SW 1271 (cell line): ENCODE results near the gene APOL3.
"Not testable (repeated sequence)": the region's sequence is repeated elsewhere in the genome, so short reads cannot be mapped to it uniquely, and the experiment has no call there.

ENCODE experiments used
- DNase-seq, 2 experiments: peaks; one replicate each; lab custom pipeline; 2025; lab: John Stamatoyannopoulos, UW

The APOL3 gene, protein sequence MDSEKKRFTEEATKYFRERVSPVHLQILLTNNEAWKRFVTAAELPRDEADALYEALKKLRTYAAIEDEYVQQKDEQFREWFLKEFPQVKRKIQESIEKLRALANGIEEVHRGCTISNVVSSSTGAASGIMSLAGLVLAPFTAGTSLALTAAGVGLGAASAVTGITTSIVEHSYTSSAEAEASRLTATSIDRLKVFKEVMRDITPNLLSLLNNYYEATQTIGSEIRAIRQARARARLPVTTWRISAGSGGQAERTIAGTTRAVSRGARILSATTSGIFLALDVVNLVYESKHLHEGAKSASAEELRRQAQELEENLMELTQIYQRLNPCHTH

DNA sequence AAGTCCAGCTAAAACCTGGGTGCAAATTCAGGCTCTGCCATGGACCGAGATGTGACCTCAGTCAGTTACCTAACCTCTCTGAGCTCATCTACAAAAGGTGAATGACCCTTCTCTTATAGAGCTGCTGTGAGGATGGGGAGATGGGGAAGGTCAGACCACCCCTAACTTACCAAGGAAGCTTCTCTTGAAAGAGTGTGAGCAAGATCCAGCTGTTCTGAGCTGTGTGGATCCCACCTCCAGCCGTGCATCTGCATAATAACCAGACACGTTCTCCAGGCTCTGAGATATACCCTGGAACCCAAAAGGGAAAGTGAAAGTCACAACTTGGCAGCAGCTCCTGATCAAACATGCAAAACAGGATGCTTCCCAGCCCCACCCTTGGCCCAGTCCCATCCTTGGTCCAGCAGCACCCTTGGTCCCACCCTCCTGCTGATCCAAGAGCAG is at the start of gene APOL3:
Gene APOL3 (minus strand): TSS at position 257 of the 444 bp plus-strand sequence. CDS start 11,700 bp downstream, outside the sequence.
- no peak for DNase-seq

DNA sequence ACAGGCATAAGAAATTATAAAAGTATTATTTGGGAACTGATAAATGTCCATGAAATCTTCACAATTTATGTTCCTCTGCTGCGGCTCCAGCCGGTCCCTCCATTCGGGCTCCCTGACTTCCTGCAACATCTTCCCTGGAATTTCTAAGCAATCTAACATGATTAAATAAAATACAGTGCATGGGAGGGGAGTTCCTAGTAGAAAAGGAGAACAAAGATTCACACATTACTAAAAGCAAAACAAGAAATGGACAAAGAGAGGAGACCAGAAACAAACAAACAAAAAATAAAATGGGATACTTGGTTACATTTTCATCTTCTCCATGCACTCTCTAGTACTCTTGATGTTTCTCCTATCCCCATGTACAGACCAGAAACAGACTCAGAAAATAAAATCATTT is 49.7 kb upstream of the APOL3 start:
- no peak for DNase-seq

DNA sequence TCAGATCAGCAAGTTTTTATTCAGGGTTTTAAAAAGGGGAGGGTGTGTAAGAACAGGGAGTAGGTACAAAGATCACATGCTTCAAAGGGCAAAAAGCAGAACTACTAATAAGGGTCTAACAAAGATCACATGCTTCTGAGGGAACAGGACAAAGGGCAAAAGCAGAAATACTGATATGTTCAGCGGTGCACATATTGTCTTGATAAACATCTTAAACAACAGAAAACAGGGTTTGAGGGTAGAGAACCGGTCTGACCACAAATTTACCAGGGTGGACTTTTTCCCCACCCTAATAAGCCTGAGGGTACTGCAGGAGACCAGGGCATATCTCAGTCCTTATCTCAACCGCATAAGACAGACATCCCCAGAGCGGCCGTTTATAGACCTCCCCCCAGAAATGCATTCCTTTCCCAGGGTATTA is 48.9 kb upstream of the APOL3 start:
- not testable (repeated sequence) for DNase-seq

DNA sequence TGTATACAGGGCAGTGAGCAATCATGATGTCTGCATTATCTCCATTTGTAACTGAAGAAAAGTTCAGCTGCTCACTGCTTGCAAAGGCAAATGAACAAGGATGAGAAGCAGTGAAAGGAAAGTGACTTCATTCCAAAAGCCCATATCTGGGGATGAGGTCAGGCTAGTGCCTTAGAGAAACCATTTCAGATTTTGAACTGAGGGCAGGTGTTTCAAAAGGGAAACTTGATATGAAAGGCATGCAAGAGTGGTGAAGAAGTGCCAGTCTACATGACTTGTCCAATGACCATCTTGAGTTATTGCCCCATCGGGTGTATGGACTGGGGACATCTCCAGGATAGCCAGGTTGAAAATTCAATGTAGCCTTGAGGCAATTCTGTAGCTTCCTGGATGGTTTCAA is 48.4 kb upstream of the APOL3 start:
- DNase-seq, result no peak

DNA sequence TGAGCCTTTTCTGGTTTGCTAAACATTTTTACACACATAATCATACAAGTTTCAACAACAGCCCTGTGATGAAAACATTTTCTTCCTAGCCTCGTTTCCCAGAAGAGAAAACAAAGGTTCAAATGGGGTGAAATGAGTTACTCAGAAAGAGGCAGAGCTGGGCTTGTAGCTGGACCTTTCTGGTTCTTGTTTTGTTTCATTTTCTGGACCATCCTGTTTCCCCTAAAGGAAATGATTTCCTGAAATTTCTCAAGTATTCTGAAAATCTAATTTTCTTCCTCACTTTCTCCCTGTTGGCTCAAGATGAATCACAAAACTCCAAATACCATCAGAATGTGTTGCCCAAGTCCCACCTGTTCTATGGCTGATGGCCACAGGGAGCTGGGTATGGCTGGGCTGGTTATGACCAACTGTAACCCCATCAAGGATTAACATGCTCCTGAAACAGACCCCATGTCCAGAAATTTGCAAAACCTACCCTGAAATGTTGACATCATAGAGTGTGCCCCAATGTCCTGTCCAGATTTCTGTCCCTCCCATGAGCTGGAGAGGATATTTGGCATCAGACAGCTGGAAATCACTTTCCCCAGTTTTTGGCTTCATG is 47.7 kb upstream of the APOL3 start:
- no peak for DNase-seq

DNA sequence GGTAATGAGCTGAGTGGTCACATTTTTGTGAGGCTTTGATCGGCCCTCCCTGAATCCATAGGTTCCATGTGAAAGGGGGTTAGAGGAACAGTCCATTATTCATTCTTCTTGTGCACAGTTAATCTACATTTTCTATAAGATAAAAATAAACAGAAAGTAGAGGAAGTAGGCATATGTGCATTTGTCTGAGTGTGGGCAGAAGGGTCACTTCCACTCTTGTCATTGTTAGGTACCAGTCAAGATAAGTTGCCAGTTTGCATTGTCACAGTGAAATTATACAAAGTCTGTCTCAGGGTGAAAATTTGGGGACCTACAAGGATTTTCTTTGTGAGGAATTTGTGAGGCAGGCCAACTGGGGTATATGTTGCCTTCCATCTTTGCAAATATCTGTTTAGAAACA is 45.7 kb upstream of the APOL3 start:
- no peak for DNase-seq

DNA sequence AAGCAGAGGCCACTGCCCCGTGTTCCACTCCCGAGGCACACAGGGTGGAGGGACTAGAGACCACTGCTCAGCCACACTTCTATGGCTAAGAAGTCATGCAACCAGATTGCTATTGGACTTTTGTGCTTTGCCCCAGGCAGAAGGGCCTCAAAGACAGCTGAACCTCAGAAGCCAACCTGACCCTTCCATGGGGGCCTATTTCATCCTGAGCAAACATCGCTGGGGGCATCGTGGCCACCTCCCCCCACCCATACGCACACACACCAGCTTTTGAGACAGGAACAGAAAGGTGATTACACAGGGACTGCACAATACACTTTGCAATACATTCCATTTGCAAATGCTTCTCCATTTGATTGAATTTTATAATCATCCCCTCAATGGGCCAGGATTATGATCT is 45.0 kb upstream of the APOL3 start:
- not testable (repeated sequence) for DNase-seq

DNA sequence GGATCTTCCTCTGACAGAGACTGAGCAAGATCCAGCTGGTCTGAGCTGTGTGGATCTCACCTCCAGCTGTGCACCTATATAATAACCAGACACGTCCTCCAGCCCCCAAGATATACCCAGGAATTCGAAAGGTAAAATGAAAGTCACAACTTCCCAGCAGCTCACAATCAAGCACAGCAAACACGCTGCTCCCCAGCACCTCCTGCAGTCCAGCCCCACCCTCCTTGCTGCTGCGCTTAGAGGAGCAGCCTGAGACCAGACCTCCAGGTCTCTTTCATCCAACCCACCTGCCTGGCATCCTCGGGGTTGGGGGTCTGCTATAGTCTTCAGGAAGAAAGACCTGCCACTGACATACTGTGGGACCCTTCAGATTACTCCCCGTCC is 44.1 kb upstream of the APOL3 start:
- no peak for DNase-seq

DNA sequence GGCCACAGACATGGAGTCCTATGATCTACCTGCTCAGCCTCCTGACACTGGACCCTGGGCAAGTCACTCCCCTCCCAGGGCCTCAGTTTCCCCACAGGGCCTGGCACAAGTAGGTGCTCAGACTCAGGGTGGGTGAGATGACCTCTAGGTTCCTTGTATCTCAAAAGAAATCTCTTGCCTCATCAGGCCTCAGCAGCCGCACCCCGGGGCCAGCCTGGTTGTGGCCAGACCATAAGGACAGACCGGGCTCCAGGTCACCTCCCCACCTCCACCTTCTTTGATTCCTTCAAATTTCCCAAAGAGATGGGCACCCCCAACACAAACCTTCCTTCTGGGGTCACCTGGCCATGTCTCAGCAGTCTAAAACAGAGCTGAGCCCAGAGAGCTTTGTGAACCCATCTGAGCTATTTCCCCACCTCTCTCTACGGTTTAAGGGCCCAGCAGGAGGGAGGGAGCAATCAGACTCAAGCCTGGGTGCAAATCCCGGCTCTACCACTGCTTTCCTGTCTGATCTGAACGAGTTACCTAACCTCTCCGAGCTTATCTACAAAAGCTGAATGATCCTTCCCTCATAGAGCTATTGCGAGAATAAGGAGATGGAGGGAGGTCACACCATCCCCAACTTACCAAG is 43.6 kb upstream of the APOL3 start:
- no peak for DNase-seq

DNA sequence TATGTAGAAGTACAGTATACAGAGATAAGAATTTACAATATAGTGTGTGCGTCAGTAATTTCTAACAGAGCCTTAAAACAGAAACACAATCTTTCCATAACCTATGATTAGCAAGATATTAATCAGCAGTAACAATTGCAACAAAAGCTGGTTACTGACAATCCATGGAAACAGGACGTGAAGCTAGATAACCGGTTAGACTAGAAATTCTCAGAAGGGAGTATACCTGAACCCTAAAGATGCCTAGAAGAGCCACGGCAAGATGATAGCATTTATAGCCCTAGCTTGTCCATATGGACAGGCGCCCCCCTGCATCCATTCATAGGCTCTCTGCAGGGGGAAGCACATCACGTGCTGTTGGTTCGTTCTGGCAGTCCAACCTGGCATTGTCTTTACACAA is 42.9 kb upstream of the APOL3 start:
- DNase-seq, result not testable (repeated sequence)

DNA sequence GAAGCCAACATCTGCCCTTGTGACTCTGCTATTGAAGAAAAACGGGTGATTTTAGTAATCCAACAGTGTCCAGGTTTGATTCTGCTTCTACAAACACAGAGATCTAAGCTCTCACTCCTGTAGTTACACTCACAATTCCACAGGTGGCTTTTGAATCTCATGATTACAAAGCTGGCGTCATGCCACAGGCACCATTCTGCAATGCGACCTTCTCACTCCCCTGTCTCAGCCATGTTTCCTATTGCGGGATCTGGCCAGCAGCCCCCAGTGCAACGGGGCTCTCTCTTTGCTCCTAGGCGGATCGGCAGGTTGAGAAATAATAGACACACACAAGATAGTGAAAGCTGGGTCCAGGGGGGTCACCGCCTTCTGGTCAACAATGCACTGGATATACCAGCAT is 42.4 kb upstream of the APOL3 start:
- not testable (repeated sequence) for DNase-seq

DNA sequence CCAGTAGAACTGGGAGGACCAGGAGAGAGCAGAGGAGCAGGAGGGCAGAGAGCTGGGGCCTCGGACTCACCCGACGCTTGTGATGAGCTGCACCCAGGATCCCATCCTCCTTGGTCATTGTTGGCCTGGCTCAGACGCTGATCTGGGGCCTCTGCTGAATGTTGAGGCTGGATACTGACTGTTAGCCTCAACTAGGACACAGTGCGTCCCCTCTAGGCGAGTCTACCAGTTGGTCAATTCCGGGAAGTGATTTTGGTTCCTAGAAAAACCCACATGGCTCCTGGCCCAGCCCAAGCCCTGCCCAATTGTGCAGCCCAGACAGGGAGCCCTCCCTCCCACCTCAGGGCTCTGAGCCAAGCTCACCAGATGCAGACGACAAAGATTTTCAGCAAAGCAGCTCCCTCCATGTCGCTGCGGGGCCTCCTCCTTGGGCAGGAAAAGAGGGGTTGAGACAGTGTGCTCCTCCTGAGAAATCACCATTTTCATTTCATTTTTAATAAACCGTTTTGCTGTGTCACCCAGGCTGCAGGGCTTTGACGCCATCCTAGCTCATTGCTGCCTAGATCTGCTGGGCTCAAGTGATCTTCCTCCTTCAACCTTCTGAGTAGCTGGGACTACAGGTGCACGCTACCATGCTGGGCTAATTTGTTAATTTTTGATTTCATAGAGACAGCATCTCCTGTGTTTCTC is 41.2 kb upstream of the APOL3 start, which contains the start of gene APOL4:
Gene APOL4 (minus strand): TSS at position 180 of the 690 bp plus-strand sequence. CDS start 75 bp downstream, at position 105.
- DNase-seq, result no peak

DNA sequence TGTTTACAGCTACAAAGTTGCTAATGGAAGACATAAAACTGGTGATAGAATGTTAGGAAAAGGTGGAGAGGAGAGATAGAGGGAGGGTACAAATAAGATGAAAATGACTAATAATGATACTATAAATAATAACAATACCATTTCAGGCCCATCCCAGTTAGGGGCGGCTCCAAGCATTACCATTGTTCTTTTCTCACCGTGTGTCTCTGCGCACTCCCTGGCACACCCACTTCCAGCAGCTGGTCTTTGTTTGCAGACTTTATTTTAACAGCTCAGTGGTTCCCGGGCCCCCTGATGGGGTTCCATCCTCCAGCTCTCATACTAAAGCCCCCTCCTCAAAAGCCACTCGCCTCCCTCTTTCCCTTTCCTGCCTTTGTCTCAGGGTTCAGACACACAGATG is 40.5 kb upstream of the APOL3 start:
- not testable (repeated sequence) for DNase-seq

DNA sequence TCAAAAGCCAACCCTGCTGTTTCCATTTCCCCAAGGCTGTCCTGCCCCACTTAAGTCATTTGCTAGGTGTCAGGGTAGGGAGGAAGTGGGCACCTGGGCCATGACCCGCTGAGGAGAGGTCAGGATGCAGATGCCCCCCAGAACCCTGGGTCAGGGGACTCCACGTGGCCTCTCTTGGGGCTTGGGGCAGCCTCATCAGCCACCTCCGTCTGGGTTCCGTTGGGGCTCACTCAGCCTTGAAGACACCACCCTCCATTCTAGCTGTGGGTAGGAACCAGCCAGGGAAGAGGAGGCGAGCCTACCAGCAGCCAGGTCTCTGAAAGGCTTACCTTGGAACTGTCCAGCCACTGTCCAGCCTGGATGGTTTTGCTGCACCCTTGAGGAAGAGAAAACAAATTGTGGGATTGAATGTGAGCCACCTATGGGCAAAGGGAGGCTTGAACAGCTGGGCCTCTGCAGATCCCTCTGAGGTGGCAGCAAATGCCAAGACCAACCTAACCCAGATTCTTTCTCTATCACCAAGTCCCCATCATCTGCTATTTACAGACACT is 38.5 kb upstream of the APOL3 start:
- DNase-seq, result no peak

DNA sequence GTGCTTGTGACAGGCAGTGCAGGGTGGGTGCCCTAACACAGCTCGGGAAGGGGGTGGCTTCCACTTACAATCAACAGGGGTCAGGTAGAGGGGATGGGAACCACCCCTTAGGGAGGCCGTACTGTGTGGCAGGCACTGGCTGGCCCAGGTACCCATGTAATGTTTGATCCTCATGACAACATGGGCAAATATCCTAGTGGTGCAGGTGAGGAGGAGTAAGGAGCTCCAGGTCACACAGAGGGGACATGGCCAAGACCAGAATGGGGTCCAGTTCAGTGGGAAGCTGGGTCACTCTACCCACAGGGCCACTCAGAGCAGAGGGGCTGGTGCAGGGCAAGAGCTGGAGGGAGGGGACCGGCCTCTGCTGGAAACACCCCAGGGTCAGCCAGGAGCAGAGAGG is 38.0 kb upstream of the APOL3 start:
- no peak for DNase-seq

DNA sequence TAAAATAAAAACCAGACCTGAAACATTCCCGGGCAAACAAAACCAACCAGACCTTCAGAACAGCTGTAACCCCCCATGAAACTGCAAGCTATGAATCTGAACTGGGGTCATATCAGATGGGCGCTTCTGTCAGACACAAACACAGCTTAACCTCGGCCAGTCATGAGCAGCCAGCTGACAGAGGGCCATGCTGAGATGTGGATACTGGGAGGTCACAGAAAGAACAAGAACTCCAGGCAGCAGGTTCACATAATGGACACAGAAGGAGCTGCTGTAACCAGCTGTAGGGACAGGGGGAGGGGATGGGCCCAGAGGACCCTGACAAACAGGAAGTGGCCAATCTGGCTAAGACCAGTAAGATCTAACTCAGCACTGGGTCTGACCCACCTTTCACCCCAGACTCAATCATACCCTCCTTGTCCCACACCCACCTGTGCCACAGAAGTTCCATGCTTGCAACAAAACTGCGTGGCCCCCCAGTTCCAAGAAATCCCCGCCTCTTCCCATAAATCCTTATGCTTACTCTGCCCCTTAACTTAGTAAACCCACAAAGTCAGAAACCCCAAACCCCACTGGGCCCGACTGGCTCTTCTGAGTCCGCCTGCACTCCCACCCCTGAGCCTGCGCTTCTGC is 37.1 kb upstream of the APOL3 start:
- DNase-seq, result no peak

DNA sequence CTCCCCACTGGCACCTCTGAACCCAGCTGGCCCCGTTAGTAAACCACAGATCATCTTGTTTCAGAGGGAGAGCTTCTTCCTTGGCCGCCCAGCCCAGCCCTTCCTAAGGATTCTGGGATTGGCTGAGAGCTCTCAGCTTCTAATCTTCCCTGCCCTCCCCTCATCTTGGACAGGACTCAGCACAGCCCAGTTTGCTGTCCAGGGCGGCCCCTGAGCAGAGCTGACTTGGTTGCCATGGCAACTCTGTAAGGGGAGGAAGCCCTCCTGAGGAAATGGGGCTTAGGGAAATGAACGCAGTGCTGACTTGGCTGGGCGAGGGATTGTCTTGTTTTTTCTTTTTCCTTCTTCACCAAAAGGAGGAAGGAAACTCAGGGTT is 36.5 kb upstream of the APOL3 start:
- no peak for DNase-seq

DNA sequence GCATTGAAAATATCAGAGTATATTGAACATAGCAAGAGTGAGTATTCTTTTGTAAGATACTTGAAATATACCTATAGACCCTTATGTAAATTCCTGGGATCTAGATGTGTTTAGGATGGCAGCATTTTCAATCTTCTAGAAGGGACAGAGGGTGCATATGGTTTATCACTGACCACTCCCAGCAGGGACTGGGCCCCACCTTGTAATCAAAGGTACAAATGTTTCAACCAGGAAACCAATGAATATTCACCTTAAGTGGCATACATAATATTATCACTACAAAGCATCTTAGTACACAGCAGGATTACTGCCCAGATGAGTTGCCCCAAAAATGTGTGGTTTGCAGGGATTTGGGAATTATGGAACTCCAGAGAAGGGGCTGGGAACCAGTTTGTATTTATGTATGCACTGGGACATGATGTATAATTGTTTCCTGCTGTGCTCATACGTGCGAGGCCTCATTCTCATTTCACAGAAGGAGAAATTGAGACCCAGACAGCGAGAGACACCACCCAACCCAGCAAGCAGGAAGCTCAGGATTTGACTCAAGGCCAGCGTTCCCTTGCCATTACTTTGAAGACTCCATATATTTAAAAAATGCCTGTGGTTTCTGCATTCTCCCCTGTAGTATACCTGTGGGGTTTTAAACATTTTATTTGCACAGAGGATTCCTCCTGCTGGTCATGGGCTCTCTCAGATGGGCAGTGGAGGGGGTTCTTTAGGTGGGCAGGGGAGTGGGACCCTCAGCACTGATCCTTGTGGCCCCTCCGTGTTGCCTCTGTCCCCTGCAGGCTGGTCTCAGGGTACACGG is 35.9 kb upstream of the APOL3 start:
- no peak for DNase-seq

DNA sequence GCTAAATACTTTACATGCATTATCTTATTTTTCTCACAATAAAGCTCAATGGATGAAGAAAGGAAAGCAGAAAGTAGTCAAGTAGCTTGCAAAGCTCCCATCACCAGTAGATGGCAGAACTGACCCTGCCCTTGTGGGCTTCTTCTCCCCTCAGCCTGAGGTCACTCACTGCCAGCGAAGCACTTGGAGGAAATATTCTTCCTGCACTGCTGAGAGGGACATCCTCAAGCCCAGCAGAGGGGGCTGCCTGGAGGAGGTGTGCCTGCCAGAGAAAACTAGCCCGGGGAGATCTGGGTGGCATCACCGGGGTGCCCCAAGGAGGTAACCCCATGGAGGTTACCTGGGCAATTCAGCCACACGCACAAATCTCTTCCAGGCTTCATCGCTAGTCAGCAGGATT is 34.4 kb upstream of the APOL3 start:
- DNase-seq, result peak in 1 of 2 experiments; percentile 20

DNA sequence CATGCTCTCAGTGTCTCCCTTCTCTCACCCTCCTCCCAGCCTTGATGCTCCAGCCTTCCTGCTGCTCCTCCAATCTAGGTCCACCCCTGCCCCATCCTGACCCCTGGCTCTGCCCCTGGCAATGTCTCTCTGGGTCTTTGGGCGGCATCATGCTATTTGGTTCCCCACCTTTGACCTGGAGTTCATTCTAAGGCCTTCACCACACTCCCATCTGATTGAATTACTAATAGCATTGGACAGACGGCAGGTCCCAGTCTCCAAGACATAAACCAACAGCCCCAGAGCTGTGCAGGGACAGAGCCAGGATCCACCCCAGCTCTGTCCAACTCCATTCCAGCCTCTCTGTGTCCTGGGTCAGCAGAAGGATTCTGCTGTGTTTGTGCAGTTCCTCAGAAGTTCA is 33.8 kb upstream of the APOL3 start:
- no peak for DNase-seq

DNA sequence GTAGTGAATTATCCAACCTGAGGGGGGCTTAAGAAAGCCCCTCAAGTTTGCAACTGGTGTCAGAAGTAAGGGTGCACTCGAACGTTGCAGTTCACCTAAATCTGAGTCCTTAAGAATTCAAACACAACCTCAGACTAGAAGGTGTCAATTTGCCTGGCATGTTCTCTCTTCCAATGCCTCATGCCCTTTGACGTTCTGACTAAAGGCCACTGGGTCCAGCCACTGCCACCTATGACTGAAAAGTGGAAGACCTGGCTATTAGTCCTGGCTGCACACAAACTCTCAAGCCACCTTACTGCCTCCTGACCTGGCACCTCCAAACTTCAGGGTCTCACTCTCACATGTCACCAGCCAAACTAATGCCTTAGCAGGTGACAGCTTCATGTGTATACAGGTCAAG is 33.0 kb upstream of the APOL3 start:
- no peak for DNase-seq
